Peyer's patch (tissue), 4 donors: ENCODE data around the gene TAS1R2. TPM values are rescaled to one million over a fixed set of nuclear protein-coding genes. Genes with fewer than 3 reads are reported as not detected.

Source experiments
- DNase-seq, 3 donors: peaks; one replicate each; pipeline ENCODE4 v3.0.0-alpha.2; 2017 to 2019
- H3K27ac ChIP-seq, 4 donors: fragments of 200-600 bp; sonication (generic); one replicate each; pipeline ENCODE4 v1.5.1; 2016 to 2019
- H3K27me3 ChIP-seq, 2 donors: fragments of 200-600 bp; sonication (generic); one replicate each; pipeline ENCODE4 v1.5.1; 2019
- H3K36me3 ChIP-seq, 3 donors: fragments of 200-600 bp; sonication (generic); one replicate each; pipeline ENCODE4 v1.5.1; 2016 to 2019
- H3K4me1 ChIP-seq, 4 donors: fragments of 200-600 bp; sonication (generic); one replicate each; pipeline ENCODE4 v1.5.1; 2016 to 2019
- H3K4me3 ChIP-seq, 4 donors: fragments of 200-600 bp; sonication (generic); 1 replicate in 3 of 4; 2 replicates in 1 of 4; pipeline ENCODE4 v1.5.1; 2016 to 2019; ENCODE audit warnings: mild to moderate bottlenecking in 1 of 4
- H3K9me3 ChIP-seq, 4 donors: fragments of 200-600 bp; sonication (generic); one replicate each; pipeline ENCODE4 v1.5.1; 2016 to 2019; ENCODE audit warnings: mild to moderate bottlenecking in 1 of 4
- CTCF ChIP-seq, 6 experiments: fragments of 450-650 bp in 4 of 6; fragments of 200-600 bp in 2 of 6; sonication (generic) in 1 of 6; IDR thresholded peaks; one replicate each; pipeline ENCODE4 v1.5.1; 2017 to 2019; ENCODE audit warnings: antibody characterized with exemption in 6 of 6, mild to moderate bottlenecking in 3 of 6, moderate library complexity in 1 of 6
- POLR2A ChIP-seq, 2 donors: fragments of 450-650 bp; IDR thresholded peaks; one replicate each; pipeline ENCODE4 v1.5.1; 2017; ENCODE audit warnings: antibody characterized with exemption in 2 of 2, mild to moderate bottlenecking in 2 of 2, moderate library complexity in 2 of 2
- total RNA-seq, 4 donors: library from RNA; depleted of rRNA; stranded (reverse); fragments of >200 nt; gene quantifications; one replicate each; pipeline ENCODE4 v1.1.0, GENCODE V29; 2016

TAS1R2 gene
- total RNA-seq, 4 donors from 2014 or later, result 0.35 TPM; not detected in 3

GRCh38 chr1:18879791-18880309 is 20.4 kb upstream of the TAS1R2 start:
- Histone ChIP-seq H3K4me1 (peaks cover 0 to 6% (median 0%) of the 10 kb centered on the region in 4 donors), H3K36me3 (no peaks in the 10 kb centered on the region), H3K27me3 (no peaks in the 10 kb centered on the region), H3K9me3 (no peaks in the 10 kb centered on the region), H3K27ac (no peak overlapping the region), H3K4me3 (no peak overlapping the region)
- TF ChIP-seq POLR2A (IDR thresholded peaks at IDR 0.05), result no peak
- TF ChIP-seq CTCF (IDR thresholded peaks at IDR 0.05), result no peak
- no peak for DNase-seq

GRCh38 chr1:18879215-18879790 is 19.8 kb upstream of the TAS1R2 start:
- no peaks in the 10 kb centered on the region for H3K27me3 ChIP-seq
- TF ChIP-seq POLR2A (IDR thresholded peaks at IDR 0.05) (no peak), CTCF (IDR thresholded peaks at IDR 0.05) (no peak)
- no peaks in the 10 kb centered on the region for H3K36me3 ChIP-seq
- H3K4me3 ChIP-seq, result no peak overlapping the region
- H3K9me3 ChIP-seq, result no peaks in the 10 kb centered on the region
- peaks cover 0 to 7% (median 0%) of the 10 kb centered on the region in 4 donors for H3K4me1 ChIP-seq
- H3K27ac ChIP-seq, result no peak overlapping the region
- no peak for DNase-seq

DNA sequence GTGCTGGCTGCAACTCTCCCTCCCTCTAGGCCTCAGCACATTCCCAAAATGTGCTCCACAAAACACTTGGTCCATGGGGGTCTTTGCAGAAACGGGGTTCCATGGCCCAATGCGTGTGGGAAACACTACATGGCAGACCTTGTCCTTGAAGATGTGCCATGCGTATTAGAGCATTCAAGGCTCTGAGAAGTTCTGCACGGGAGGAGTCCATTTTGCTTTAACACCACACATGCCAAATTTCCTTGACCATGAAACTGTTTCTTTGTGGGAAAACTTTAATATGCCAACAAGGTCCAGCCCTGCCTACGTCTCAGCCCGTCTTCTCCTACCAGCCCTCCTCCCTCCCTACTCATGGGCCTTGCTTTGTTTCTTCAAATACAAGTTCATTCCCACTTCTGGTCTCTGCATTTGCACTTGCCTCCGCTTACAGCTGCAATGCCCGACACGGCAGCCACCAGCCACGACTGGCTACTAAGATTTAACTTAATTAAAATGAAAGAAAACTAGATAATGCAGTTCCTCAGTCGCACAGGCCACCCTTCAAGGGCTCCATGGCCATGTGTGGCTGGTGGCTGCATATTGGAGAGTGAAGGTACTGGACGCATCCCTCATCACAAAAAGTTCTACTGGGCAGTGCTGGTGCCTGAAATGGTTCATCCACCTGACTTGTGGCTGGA is 19.2 kb upstream of the TAS1R2 start:
- Histone ChIP-seq H3K4me1 (peaks cover 0 to 7% (median 0%) of the 10 kb centered on the region in 4 donors), H3K27me3 (no peaks in the 10 kb centered on the region), H3K9me3 (no peaks in the 10 kb centered on the region), H3K36me3 (no peaks in the 10 kb centered on the region), H3K4me3 (no peak overlapping the region), H3K27ac (no peak overlapping the region)
- TF ChIP-seq POLR2A (IDR thresholded peaks at IDR 0.05) (no peak), CTCF (IDR thresholded peaks at IDR 0.05) (no peak)
- DNase-seq, result no peak

- Histone ChIP-seq H3K4me1 (peaks cover 0 to 7% (median 0%) of the 10 kb centered on the region in 4 donors), H3K4me3 (no peak overlapping the region), H3K27ac (no peak overlapping the region), H3K36me3 (no peaks in the 10 kb centered on the region), H3K27me3 (no peaks in the 10 kb centered on the region), H3K9me3 (no peaks in the 10 kb centered on the region)
- no peak for DNase-seq
- no peak for TF ChIP-seq CTCF (IDR thresholded peaks at IDR 0.05)
- TF ChIP-seq POLR2A (IDR thresholded peaks at IDR 0.05), result no peak
Measured at GRCh38 chr1:18877282-18877681, 17.8 kb upstream of the TAS1R2 start.

- TF ChIP-seq POLR2A (IDR thresholded peaks at IDR 0.05) (no peak), CTCF (IDR thresholded peaks at IDR 0.05) (no peak)
- no peak for DNase-seq
- no peak overlapping the region for H3K27ac ChIP-seq
- H3K27me3 ChIP-seq, result no peaks in the 10 kb centered on the region
- no peak overlapping the region for H3K4me3 ChIP-seq
- no peaks in the 10 kb centered on the region for H3K36me3 ChIP-seq
- no peaks in the 10 kb centered on the region for H3K9me3 ChIP-seq
- peaks cover 0 to 7% (median 0%) of the 10 kb centered on the region in 4 donors for H3K4me1 ChIP-seq
Measured at GRCh38 chr1:18876210-18876609, 16.8 kb upstream of the TAS1R2 start.
